HG03025 (cell line): ENCODE measurements around the gene AOPEP.

Experiments
- ATAC-seq: cut with Tn5 transposase; IDR thresholded peaks from one replicate; pipeline ENCODE4 v1.9.1; 2021; ENCODE audit warnings: mild to moderate bottlenecking, moderate library complexity; ENCODE audit not compliant: unreplicated experiment, low FRiP score

AOPEP gene

GRCh38 chr9:94757158-94757557 lies 30.7 kb downstream of the AOPEP start:
- ATAC-seq: no peak

DNA sequence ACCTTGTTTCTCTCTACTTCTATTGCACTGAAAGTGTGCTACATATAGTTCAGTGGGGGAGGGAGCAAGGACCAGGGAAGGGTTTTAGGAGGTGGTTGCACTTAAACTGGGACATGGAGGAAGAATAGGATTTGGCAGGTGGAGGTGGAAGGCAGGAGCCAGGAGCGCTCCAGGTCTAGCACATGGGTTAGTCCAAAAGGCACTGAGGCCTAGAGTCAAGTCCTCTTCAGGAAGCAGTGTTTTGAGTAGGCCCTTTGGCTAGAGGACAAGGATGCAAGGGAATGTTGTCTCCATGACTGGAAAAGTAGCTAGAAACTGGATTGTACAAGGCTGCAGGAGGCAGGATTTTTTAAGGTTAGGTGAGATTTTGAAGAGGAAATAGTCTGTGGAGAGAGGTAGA lies 31.5 kb downstream of the AOPEP start:
- ATAC-seq: no peak

GRCh38 chr9:94758880-94759279 lies 32.4 kb downstream of the AOPEP start:
- ATAC-seq: no peak

DNA sequence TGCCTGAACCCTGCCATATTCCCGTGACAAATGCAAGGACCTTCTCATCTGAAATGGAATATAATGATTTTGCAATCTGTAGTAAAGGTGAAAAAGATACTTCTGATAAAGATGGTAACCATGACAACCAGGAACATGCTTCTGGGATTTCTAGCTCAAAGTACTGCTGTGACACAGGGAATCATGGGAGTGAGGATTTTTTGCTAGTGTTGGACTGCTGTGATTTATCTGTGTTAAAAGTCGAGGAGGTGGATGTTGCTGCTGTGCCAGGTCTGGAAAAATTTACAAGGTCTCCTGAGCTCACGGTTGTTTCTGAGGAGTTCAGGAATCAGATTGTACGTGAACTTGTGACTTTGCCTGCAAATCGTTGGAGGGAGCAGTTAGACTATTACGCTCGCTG lies 33.5 kb downstream of the AOPEP start:
- no peak for ATAC-seq

DNA sequence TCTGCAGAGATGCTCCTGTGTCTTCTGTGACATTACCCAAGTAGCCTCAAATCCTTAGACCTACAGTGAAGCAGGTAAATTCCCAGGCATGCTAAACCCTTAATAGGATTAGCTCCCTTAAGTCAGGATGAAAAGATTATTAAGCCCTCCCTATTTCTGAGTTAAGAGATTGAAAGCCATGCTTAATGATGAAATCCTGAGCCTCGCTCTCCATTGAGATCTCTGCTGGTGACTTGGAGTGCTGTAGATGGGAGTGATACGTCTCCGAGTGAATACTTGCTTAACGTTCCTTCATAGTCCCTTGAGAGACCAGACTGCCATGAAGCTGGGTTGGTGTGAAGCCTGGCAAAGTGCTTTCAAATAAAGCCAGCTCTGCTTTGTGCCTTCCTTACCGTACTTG lies 34.2 kb downstream of the AOPEP start:
- no peak for ATAC-seq

- ATAC-seq: no peak
Observed at GRCh38 chr9:94761481-94761880, 35.0 kb downstream of the AOPEP start.

DNA sequence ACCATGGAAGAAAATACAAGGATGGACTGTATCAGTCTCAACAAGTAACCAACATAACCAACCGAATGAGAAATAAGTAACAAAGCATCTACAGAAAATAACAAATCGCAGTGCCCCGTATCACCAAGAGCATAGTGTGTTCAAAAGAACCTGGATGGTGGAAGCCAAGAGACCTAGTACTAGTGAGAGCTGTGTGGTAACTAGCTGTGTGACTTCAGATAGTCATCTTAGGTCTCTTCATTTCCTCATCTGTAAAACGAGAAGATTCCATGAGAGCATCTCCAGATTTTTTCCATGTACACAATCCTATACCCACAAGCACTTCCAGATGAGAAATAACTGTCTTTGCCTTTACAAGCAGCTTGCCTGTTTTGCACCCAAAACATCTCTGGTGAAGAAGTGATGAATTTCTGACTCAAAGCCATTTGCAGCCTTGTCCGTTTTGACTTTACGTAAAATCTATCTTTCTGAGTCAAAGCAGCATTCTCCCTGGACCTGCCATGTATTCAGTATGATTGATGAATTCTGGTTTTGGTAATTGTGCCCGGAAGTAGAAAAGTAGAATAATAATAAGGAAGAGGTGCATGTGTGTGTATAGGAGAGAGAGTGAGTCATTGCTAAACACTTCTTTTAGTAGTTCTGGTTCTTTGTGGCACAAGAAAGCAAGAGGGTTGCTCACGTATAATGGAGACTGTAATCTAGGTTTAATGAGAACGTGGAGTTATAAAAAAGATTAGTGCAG lies 41.0 kb downstream of the AOPEP start:
- no peak for ATAC-seq

DNA sequence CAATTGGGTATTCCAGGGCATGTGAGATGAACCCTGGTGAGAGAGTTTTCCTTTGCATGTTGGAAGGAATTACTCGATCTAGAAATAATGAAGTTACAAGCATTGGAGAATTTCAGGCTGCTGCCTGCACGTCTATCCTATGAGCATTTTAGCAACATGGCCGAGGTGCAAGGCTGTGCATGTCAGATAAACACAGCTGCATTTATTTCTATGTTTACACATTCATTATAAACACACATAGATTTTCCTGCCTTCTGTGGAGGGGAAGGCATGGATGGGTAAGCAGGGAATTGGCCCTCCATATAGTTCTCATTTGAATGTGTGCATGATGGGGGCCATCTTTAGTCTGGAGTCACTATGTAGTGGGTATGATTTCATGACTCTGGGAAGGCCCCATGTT lies 42.3 kb downstream of the AOPEP start:
- no peak for ATAC-seq

DNA sequence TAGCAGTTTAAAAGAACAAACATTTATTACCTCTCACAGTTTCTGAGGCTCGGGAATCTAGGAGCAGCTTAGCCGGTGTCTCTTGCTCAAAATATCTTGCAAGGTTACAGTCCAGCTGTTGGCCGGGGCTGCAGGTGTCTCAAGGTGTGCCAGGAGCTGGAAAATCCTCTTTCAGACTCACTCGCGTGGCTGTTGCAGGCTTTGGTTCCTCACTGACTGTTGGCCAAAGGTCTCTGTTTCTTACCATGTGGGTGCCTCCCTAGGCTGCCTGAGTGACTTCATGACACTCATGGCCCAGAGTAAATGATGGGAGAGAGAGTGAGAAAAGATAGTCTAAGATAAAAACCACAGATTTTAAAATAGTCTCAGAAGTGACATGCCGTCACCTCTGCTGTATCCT lies 43.8 kb downstream of the AOPEP start:
- no peak for ATAC-seq

GRCh38 chr9:94771096-94771495 lies 44.6 kb downstream of the AOPEP start:
- no peak for ATAC-seq

DNA sequence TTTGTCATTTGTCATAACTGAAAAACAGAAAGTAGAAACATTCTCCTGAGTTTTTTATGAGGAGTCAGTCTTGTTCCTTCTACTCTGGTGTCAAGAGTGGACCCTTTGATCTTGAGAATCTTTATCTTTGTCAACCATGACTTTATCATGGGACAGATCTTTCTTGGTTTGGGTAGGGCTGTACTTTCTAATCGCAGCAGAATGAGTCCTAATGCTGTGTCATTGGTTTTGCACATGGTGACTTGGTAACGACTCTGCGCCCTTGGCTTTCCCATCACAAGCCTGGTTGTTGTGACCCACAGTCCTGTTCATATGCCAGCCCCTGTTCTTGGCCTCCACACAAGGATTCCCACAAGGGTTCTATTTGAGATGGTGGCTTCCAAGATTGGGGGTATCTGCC lies 45.6 kb downstream of the AOPEP start:
- ATAC-seq: no peak

- no peak for ATAC-seq
Observed at GRCh38 chr9:94772639-94773303, 46.3 kb downstream of the AOPEP start.

GRCh38 chr9:94773655-94774054 lies 47.2 kb downstream of the AOPEP start:
- no peak for ATAC-seq

DNA sequence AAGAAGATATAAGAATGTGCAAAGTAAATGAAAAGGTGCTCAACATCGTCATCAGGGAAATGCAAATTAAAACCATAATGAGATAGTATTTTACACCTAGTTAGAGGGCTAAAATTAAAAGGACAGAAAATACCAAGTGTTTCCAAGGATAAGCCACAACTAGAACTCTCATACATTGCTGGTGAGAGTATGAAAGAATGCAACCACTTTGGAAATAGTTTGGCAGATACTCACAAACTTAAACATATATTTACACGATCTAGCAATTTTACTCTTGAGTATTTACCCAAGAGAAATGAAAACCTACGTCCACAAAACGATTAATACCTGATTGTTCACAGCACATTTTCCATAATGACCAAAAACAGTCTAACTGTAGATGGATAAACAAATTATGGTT lies 51.5 kb downstream of the AOPEP start:
- no peak for ATAC-seq

GRCh38 chr9:94779031-94779430 lies 52.5 kb downstream of the AOPEP start:
- ATAC-seq: no peak

- no peak for ATAC-seq
Observed at GRCh38 chr9:94779693-94780290, 53.3 kb downstream of the AOPEP start.

- ATAC-seq: no peak
Observed at GRCh38 chr9:94780516-94780950, 54.0 kb downstream of the AOPEP start.

DNA sequence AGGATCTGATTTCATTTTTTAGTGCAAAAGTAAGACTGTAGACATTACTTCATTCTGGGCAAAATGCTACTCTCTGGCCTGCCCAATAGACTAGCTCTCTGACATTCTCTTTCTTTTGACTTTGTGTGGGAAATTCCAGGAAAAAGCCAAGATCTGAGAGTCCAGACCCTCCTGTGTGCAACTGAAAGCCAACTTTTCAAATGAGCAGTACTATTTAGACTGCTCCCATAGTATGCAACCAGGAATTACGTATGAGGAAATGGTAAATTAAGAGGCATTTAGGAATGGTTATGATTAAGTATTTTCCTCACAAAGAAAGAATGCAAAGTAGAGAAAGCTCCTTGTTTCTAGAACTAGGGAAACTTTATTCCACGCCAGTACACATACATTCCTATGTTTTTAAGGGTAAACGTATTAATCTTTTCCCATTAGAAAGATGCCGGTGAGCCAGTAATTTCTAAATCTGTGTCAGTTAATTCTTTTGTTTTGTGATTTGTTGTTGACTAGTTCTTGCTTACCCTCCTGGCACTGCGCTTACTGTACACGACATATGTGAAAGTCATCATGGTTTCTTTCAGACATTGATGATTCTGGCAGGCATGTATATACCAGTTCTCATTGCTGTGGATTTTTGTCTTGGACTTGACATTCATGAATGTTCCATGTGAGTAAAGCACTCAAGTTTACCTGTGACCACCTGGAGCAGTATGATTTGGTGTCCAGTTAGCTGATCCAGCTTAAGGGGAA lies 56.0 kb downstream of the AOPEP start:
- no peak for ATAC-seq

DNA sequence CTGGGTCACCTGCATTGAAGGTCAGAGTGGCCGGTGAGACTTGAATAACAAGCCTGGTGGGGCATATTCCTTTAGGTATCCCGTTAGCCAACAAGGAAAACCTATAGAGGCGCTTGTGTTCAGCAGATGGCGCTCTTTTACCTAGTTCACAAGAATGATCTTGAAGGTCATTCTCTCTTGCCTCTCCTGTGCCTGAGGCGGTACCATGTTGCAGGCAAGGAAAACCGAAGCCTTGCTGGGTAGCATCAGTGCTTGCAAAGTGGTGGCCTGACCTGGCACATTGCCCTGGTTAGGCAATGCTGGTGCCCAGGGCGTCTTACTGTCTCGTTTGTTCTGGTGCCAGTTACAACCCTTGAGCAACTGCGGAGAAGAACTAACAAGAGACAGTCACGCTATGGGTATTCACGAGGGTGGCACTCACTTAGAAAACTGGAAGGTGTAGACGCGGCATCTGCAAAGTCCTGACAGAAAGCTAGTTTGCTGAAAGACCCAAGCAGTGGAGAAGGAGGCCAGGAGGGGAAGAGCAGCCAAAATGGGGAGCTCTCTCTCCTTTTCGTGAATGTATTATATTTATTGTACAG lies 56.7 kb downstream of the AOPEP start:
- ATAC-seq: no peak

DNA sequence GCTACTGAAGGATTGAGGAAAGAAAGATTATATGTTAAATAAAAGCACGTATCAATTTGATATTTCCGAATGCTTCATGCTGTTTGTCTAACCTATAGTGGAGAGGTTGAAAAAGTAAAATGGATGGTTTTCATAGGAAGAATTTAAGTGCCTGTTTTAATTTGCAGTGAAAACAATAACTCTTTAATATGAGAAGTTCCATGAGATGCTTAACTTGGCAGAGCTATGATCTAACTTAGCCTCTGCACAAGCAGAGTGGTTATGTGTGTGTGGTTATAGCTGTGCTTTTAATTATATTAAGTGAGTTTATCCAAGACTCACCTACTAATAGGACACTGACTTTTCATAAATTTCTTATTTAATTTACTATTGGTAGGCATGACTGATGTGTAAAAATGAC lies 57.4 kb downstream of the AOPEP start:
- ATAC-seq: no peak
